ENCODE results near the gene RSF1.
A peak's percentile ranks its signal among the peaks of the same experiment; 100 is the strongest.

DNA sequence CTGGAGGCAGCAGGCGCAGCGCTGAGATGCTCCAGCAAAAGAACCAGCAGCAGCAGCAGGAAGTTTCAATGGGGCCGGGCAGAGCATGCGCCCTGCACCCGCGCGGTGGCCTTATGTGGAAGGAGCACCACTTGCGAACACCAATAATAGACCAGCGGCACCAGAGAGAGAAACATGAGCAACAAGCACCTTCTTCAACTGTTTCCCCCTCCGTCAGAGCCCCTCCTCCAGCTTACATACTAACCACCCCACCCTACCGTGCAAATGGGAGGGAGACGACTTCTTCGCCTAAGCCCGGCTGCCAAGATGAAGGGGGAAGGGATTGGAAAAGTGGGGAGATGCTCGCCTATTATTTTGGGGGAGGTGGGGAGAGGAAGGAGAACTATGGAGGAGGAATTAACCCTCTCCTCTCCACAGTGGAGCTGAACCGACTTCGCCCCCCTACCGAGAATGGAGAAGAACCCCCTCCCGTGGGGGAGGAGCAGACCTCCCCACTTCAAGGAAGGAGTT is 1.1 kb downstream of the RSF1 start:
- TF ChIP-seq CTCF (IDR thresholded peaks at IDR 0.05), result peak in 2 of 12 donors; percentile 4 to 20
- TF ChIP-seq POLR2A (IDR thresholded peaks at IDR 0.05), result peak in 1 of 2 donors; percentile 76
